Muscle layer of duodenum (tissue), 2 donors: Measurements from ENCODE around the gene EVI5L.

Experiments used
- H3K27ac ChIP-seq: one replicate; pipeline ENCODE4 v1.7.0; 2013; ENCODE audit warnings: mild to moderate bottlenecking, low read length
- H3K27me3 ChIP-seq: one replicate; pipeline ENCODE4 v1.7.0; 2013; ENCODE audit warnings: low read depth, mild to moderate bottlenecking, control low read depth, low read length
- H3K36me3 ChIP-seq, 2 donors: one replicate each; pipeline ENCODE4 v1.7.0; 2013; ENCODE audit warnings: low read length in 2 of 2, control low read depth in 1 of 2, mild to moderate bottlenecking in 1 of 2; ENCODE audit not compliant: insufficient read depth in 2 of 2, control insufficient read depth in 1 of 2
- H3K4me1 ChIP-seq, 2 donors: one replicate each; pipeline ENCODE4 v1.7.0; 2013; ENCODE audit warnings: low read length in 2 of 2, mild to moderate bottlenecking in 2 of 2, control low read depth in 1 of 2, moderate library complexity in 1 of 2; ENCODE audit not compliant: insufficient read depth in 2 of 2, control insufficient read depth in 1 of 2
- H3K4me3 ChIP-seq, 2 donors: one replicate each; pipeline ENCODE4 v1.7.0; 2013; ENCODE audit warnings: low read length in 2 of 2, low read depth in 1 of 2, mild to moderate bottlenecking in 1 of 2
- H3K9me3 ChIP-seq, 2 donors: one replicate each; pipeline ENCODE4 v1.7.0; 2013; ENCODE audit warnings: low read length in 2 of 2, control low read depth in 1 of 2, mild to moderate bottlenecking in 1 of 2; ENCODE audit not compliant: control insufficient read depth in 1 of 2
- donor health status: healthy.

Gene EVI5L

GRCh38 chr19:7847664-7848063 is 17.6 kb downstream of the EVI5L start:
- H3K36me3 ChIP-seq: peaks cover 0 to 8% of the 10 kb centered on the region in 2 donors
- peaks cover 0 to 4% of the 10 kb centered on the region in 2 donors for H3K4me1 ChIP-seq
- H3K4me3 ChIP-seq: no peak overlapping the region
- H3K9me3 ChIP-seq: no peaks in the 10 kb centered on the region
- H3K27ac ChIP-seq: no peak overlapping the region
- no peaks in the 10 kb centered on the region for H3K27me3 ChIP-seq

GRCh38 chr19:7848779-7849457 is 18.9 kb downstream of the EVI5L start:
- Histone ChIP-seq H3K27ac (no peak overlapping the region), H3K9me3 (no peaks in the 10 kb centered on the region), H3K4me1 (peaks cover 0 to 12% of the 10 kb centered on the region in 2 donors), H3K36me3 (peaks cover 0 to 8% of the 10 kb centered on the region in 2 donors), H3K27me3 (no peaks in the 10 kb centered on the region), H3K4me3 (no peak overlapping the region)

- H3K4me3 ChIP-seq: no peak overlapping the region
- H3K9me3 ChIP-seq: no peaks in the 10 kb centered on the region
- peaks cover 0 to 12% of the 10 kb centered on the region in 2 donors for H3K4me1 ChIP-seq
- H3K27me3 ChIP-seq: no peaks in the 10 kb centered on the region
- no peak overlapping the region for H3K27ac ChIP-seq
- H3K36me3 ChIP-seq: peaks cover 0 to 8% of the 10 kb centered on the region in 2 donors
Measured at GRCh38 chr19:7849631-7849999, 19.6 kb downstream of the EVI5L start.

GRCh38 chr19:7850000-7850813 is 20.2 kb downstream of the EVI5L start:
- no peak overlapping the region for H3K27ac ChIP-seq
- no peak overlapping the region for H3K4me3 ChIP-seq
- peaks cover 0 to 12% of the 10 kb centered on the region in 2 donors for H3K4me1 ChIP-seq
- no peaks in the 10 kb centered on the region for H3K9me3 ChIP-seq
- peaks cover 0 to 8% of the 10 kb centered on the region in 2 donors for H3K36me3 ChIP-seq
- H3K27me3 ChIP-seq: no peaks in the 10 kb centered on the region

- no peak overlapping the region for H3K4me3 ChIP-seq
- H3K4me1 ChIP-seq: peaks cover 0 to 12% of the 10 kb centered on the region in 2 donors
- no peak overlapping the region for H3K27ac ChIP-seq
- peaks cover 0 to 8% of the 10 kb centered on the region in 2 donors for H3K36me3 ChIP-seq
- no peaks in the 10 kb centered on the region for H3K9me3 ChIP-seq
- H3K27me3 ChIP-seq: no peaks in the 10 kb centered on the region
Measured at GRCh38 chr19:7850945-7851622, 21.1 kb downstream of the EVI5L start.

- Histone ChIP-seq H3K27me3 (no peaks in the 10 kb centered on the region), H3K9me3 (no peaks in the 10 kb centered on the region), H3K4me1 (peaks cover 0 to 12% of the 10 kb centered on the region in 2 donors), H3K36me3 (peaks cover 0 to 8% of the 10 kb centered on the region in 2 donors), H3K4me3 (no peak overlapping the region), H3K27ac (no peak overlapping the region)
Measured at GRCh38 chr19:7851623-7852500, 21.8 kb downstream of the EVI5L start.

GRCh38 chr19:7852851-7853769 is 23.1 kb downstream of the EVI5L start:
- Histone ChIP-seq H3K27ac (no peak overlapping the region), H3K9me3 (no peaks in the 10 kb centered on the region), H3K27me3 (no peaks in the 10 kb centered on the region), H3K36me3 (peaks cover 0 to 10% of the 10 kb centered on the region in 2 donors), H3K4me3 (no peak overlapping the region), H3K4me1 (peaks cover 0 to 12% of the 10 kb centered on the region in 2 donors)

GRCh38 chr19:7853770-7854128 is 23.7 kb downstream of the EVI5L start:
- Histone ChIP-seq H3K27ac (no peak overlapping the region), H3K27me3 (no peaks in the 10 kb centered on the region), H3K4me1 (peaks cover 0 to 12% of the 10 kb centered on the region in 2 donors), H3K4me3 (no peak overlapping the region), H3K9me3 (no peaks in the 10 kb centered on the region), H3K36me3 (peaks cover 0 to 17% of the 10 kb centered on the region in 2 donors)

- Histone ChIP-seq H3K4me3 (no peak overlapping the region), H3K27ac (no peak overlapping the region), H3K36me3 (peaks cover 0 to 21% of the 10 kb centered on the region in 2 donors), H3K4me1 (peaks cover 0 to 9% of the 10 kb centered on the region in 2 donors), H3K9me3 (no peaks in the 10 kb centered on the region), H3K27me3 (no peaks in the 10 kb centered on the region)
Measured at GRCh38 chr19:7855426-7856108, 25.5 kb downstream of the EVI5L start.
